ENCODE data around the gene TMEM120A.

- no peak for TF ChIP-seq CTCF (conservative IDR thresholded peaks at IDR 0.05; ENCODE audit: low read length)
- no peak for TF ChIP-seq EZH2phosphoT487 (IDR thresholded peaks at IDR 0.05; ENCODE audit: borderline replicate concordance)
Measured at GRCh38 chr7:75945297-75946168, 48.9 kb downstream of the TMEM120A start.

Measured in Loucy (cell line).